ENCODE results near the gene WDR3. TPM values are rescaled to one million over a fixed set of nuclear protein-coding genes. Genes with fewer than 3 reads are reported as not detected.

The WDR3 gene
- total RNA-seq, 1 experiment from 2014 or later, result 70.5 TPM

- TF ChIP-seq RAD21 (IDR thresholded peaks at IDR 0.05; ENCODE audit: low read depth) (no peak), SRF (IDR thresholded peaks at IDR 0.05; ENCODE audit: low read depth) (no peak), JUND (IDR thresholded peaks at IDR 0.05) (no peak), ZFX (IDR thresholded peaks at IDR 0.05) (no peak), YY1 (IDR thresholded peaks at IDR 0.05; ENCODE audit: extremely low read depth, insufficient replicate concordance, low read depth, low read length) (no peak), ZNF274 (IDR thresholded peaks at IDR 0.05; ENCODE audit: low read depth, low read length) (no peak), CTCF (IDR thresholded peaks at IDR 0.05 in 2 of 3, conservative IDR thresholded peaks at IDR 0.05 in 1 of 3; ENCODE audit: borderline replicate concordance in 1 of 3, insufficient read depth in 1 of 3, low read depth in 2 of 3, low read length in 2 of 3) (no peak), POLR2A (IDR thresholded peaks at IDR 0.05; ENCODE audit: borderline replicate concordance, extremely low read depth, insufficient read depth, insufficient read length) (no peak), SP1 (IDR thresholded peaks at IDR 0.05; ENCODE audit: low read depth) (no peak)
These were observed 12.8 kb downstream of the WDR3 start (continued) for GRCh38 chr1:117942293-117942692.

- ChIA-PET CTCF (no interaction called here), RAD21 (ENCODE audit: low non-redundant PET in 1 of 2, low total read pairs in 2 of 2, uncharacterized antibody in 2 of 2, unreplicated experiment in 2 of 2) (no interaction called here), POLR2A (no interaction called here)
- Histone ChIP-seq H3K9ac (ENCODE audit: low read length) (no peak overlapping the region), H4K20me1 (ENCODE audit: insufficient read depth) (no peaks in the 10 kb centered on the region; the same call in 1 of the 2 replicates), H3K36me3 (ENCODE audit: control insufficient read depth in 1 of 2, insufficient read depth in 2 of 2, low read length in 2 of 2) (peaks cover 82 to 96% of the 10 kb centered on the region in 2 experiments), H3K4me3 (replicated peaks in 1 of 2; ENCODE audit: low read depth in 1 of 2, low read length in 2 of 2) (no peak overlapping the region), H3K4me1 (ENCODE audit: control insufficient read depth in 1 of 2, insufficient read depth in 2 of 2, low read length in 2 of 2) (no peaks in the 10 kb centered on the region), H3K27me3 (ENCODE audit: insufficient read depth, low read length) (no peaks in the 10 kb centered on the region), H3K27ac (ENCODE audit: low read depth, low read length) (no peak overlapping the region), H3K4me2 (ENCODE audit: low read length) (no peak overlapping the region), H3K9me3 (ENCODE audit: control insufficient read depth in 1 of 2, insufficient read depth in 1 of 2, low read depth in 1 of 2, low read length in 2 of 2) (no peaks in the 10 kb centered on the region), H3K79me2 (ENCODE audit: insufficient read depth, low read length) (peaks cover 9% of the 10 kb centered on the region; the same call in 1 of the 2 replicates), H2AFZ (ENCODE audit: low read depth, low read length, poor library complexity, severe bottlenecking) (no peak overlapping the region), H3K9me2 (ENCODE audit: insufficient read depth) (no peaks in the 10 kb centered on the region)
- intact Hi-C loops (cut with micrococcal nuclease), result no loop called here
- ATAC-seq, result no peak
- DNase-seq (ENCODE audit: low read depth, low spot score), result no peak
- BruUV-seq (replicated peaks), result no TSS peak
- TF ChIP-seq TCF7L2 (IDR thresholded peaks at IDR 0.05; ENCODE audit: borderline replicate concordance, extremely low read depth, insufficient read depth, insufficient read length) (no peak), YY1 (IDR thresholded peaks at IDR 0.05; ENCODE audit: extremely low read depth, insufficient replicate concordance, low read depth, low read length) (no peak), RAD21 (IDR thresholded peaks at IDR 0.05; ENCODE audit: low read depth) (no peak), ZFX (IDR thresholded peaks at IDR 0.05) (no peak), CTCF (IDR thresholded peaks at IDR 0.05 in 2 of 3, conservative IDR thresholded peaks at IDR 0.05 in 1 of 3; ENCODE audit: borderline replicate concordance in 1 of 3, insufficient read depth in 1 of 3, low read depth in 2 of 3, low read length in 2 of 3) (no peak), FOSL1 (IDR thresholded peaks at IDR 0.05; ENCODE audit: low read depth) (no peak), SIN3A (IDR thresholded peaks at IDR 0.05; ENCODE audit: low read depth) (no peak), SRF (IDR thresholded peaks at IDR 0.05; ENCODE audit: low read depth) (no peak), ATF3 (IDR thresholded peaks at IDR 0.05) (no peak), POLR2A (IDR thresholded peaks at IDR 0.05; ENCODE audit: borderline replicate concordance, extremely low read depth, insufficient read depth, insufficient read length) (no peak), EZH2phosphoT487 (IDR thresholded peaks at IDR 0.05; ENCODE audit: borderline replicate concordance) (no peak), EZH2 (IDR thresholded peaks at IDR 0.05) (no peak), CEBPB (IDR thresholded peaks at IDR 0.05; ENCODE audit: low read depth) (no peak), CBX3 (IDR thresholded peaks at IDR 0.05; ENCODE audit: low read depth) (no peak), SP1 (IDR thresholded peaks at IDR 0.05; ENCODE audit: low read depth) (no peak), REST (IDR thresholded peaks at IDR 0.05; ENCODE audit: low read depth) (no peak)
These were observed 22.8 kb downstream of the WDR3 start for GRCh38 chr1:117952386-117952785.
